ENCODE measurements around the gene ACBD4. TPM values are rescaled to one million over a fixed set of nuclear protein-coding genes. Genes with fewer than 3 reads are reported as not detected.

ACBD4 gene
- polyA plus RNA-seq, 1 donor from 2014 or later, result 3.1 TPM

DNA sequence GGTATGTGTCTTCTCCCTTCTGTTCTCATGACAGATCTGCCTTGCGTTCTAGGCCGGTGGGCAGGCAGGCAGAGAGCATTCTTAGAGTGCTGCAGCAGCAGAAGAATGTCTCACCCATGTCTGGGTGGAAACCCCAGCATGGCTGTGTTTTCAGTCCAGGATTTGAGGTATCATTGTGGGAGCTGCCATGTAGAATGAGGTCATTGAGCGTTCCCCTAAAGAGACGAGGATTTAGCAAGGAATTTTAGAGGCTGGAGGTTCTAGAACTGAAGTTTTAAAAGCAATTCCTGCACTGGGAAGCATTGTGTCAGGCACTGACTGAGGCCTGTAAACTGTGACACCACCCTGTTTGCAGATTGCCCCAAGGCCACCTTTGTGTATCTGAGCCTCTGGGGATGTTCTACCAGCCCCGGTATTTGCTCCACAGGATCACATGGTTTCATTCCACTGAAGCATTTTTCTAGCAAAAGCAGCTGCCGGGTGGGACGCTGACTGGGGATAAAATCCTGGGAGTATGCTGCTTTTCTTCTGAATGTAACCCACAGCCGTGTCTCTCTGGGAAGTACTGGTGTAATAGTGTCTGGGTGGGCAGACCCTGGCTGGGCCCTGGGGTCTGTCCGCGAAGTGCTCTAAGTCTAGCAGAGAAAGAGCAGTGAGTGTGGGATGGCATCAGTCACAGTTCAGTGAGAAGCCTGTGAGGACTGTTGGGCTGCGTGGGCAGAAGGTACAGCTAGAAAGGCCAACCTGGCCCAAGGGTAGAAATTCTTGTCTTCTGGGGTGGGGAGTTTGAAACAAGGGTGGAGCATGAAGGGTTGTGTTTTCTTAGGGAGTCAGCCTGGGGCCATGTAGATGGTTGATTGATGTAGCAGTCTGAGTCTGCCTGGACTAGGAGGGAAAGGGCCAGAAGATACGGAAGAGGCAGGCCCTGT is 33.3 kb upstream of the ACBD4 start:
- peaks cover 6% of the 10 kb centered on the region for H3K36me3 ChIP-seq (ENCODE audit: insufficient read depth, low read length)
- H3K27ac ChIP-seq (ENCODE audit: low read length), result no peak overlapping the region
- no peak overlapping the region for H3K9ac ChIP-seq (ENCODE audit: low read length)
- H3K9me2 ChIP-seq (ENCODE audit: insufficient read depth, low read length), result no peaks in the 10 kb centered on the region
- no peak overlapping the region for H2AFZ ChIP-seq (ENCODE audit: low read depth, low read length)
- H3F3A ChIP-seq (ENCODE audit: insufficient read depth, low read length, poor library complexity, severe bottlenecking), result no peaks in the 10 kb centered on the region
- H3K27me3 ChIP-seq (ENCODE audit: insufficient read depth, low read depth, low read length), result no peaks in the 10 kb centered on the region
- no peak overlapping the region for H3K4me2 ChIP-seq (ENCODE audit: low read length)
- TF ChIP-seq RAD21 (conservative IDR thresholded peaks at IDR 0.05) (no peak), SMC3 (conservative IDR thresholded peaks at IDR 0.05; ENCODE audit: poor library complexity) (no peak), EZH2 (IDR thresholded peaks at IDR 0.05; ENCODE audit: borderline replicate concordance, insufficient read depth, low read length, poor library complexity, severe bottlenecking) (no peak), MXI1 (conservative IDR thresholded peaks at IDR 0.05; ENCODE audit: poor library complexity, severe bottlenecking) (no peak), POLR2AphosphoS5 (IDR thresholded peaks at IDR 0.05) (no peak), TAF1 (IDR thresholded peaks at IDR 0.05; ENCODE audit: low read depth) (no peak), EP300 (conservative IDR thresholded peaks at IDR 0.05; ENCODE audit: poor library complexity, severe bottlenecking) (no peak)
- TF ChIP-seq, protein P1, sequence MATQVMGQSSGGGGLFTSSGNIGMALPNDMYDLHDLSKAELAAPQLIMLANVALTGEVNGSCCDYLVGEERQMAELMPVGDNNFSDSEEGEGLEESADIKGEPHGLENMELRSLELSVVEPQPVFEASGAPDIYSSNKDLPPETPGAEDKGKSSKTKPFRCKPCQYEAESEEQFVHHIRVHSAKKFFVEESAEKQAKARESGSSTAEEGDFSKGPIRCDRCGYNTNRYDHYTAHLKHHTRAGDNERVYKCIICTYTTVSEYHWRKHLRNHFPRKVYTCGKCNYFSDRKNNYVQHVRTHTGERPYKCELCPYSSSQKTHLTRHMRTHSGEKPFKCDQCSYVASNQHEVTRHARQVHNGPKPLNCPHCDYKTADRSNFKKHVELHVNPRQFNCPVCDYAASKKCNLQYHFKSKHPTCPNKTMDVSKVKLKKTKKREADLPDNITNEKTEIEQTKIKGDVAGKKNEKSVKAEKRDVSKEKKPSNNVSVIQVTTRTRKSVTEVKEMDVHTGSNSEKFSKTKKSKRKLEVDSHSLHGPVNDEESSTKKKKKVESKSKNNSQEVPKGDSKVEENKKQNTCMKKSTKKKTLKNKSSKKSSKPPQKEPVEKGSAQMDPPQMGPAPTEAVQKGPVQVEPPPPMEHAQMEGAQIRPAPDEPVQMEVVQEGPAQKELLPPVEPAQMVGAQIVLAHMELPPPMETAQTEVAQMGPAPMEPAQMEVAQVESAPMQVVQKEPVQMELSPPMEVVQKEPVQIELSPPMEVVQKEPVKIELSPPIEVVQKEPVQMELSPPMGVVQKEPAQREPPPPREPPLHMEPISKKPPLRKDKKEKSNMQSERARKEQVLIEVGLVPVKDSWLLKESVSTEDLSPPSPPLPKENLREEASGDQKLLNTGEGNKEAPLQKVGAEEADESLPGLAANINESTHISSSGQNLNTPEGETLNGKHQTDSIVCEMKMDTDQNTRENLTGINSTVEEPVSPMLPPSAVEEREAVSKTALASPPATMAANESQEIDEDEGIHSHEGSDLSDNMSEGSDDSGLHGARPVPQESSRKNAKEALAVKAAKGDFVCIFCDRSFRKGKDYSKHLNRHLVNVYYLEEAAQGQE (IDR thresholded peaks at IDR 0.05; ENCODE audit: borderline replicate concordance), result no peak
- TF ChIP-seq, protein P2, sequence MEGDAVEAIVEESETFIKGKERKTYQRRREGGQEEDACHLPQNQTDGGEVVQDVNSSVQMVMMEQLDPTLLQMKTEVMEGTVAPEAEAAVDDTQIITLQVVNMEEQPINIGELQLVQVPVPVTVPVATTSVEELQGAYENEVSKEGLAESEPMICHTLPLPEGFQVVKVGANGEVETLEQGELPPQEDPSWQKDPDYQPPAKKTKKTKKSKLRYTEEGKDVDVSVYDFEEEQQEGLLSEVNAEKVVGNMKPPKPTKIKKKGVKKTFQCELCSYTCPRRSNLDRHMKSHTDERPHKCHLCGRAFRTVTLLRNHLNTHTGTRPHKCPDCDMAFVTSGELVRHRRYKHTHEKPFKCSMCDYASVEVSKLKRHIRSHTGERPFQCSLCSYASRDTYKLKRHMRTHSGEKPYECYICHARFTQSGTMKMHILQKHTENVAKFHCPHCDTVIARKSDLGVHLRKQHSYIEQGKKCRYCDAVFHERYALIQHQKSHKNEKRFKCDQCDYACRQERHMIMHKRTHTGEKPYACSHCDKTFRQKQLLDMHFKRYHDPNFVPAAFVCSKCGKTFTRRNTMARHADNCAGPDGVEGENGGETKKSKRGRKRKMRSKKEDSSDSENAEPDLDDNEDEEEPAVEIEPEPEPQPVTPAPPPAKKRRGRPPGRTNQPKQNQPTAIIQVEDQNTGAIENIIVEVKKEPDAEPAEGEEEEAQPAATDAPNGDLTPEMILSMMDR (IDR thresholded peaks at IDR 0.05; ENCODE audit: poor library complexity, severe bottlenecking), result no peak
- no peak overlapping the region for H3K4me3 ChIP-seq (ENCODE audit: low read length)
- no peaks in the 10 kb centered on the region for H3K79me2 ChIP-seq (replicated peaks; ENCODE audit: insufficient read depth, low read length)
- no peaks in the 10 kb centered on the region for H4K20me1 ChIP-seq (ENCODE audit: insufficient read depth)
- H3K9me3 ChIP-seq (ENCODE audit: low read length), result no peaks in the 10 kb centered on the region

DNA sequence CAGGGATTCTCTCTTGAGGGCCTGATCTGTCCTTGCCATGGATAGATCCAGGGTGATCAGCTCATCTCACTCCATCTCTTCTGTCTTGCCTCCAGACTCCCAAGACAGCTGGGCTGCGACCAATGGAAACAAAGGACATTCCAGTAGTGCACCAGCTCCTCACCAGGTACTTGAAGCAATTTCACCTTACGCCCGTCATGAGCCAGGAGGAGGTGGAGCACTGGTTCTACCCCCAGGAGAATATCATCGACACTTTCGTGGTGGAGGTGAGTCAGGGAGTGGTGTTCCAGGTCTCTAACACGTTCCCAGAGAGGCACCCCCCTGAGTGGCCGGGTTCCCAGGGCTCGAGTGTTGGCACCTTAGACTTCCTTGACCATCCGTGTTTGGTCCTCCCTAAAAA is 32.6 kb upstream of the ACBD4 start:
- Histone ChIP-seq H3K36me3 (ENCODE audit: insufficient read depth, low read length) (peaks cover 6% of the 10 kb centered on the region), H3K27me3 (ENCODE audit: insufficient read depth, low read depth, low read length) (no peaks in the 10 kb centered on the region), H3K27ac (ENCODE audit: low read length) (no peak overlapping the region), H3K9me2 (ENCODE audit: insufficient read depth, low read length) (no peaks in the 10 kb centered on the region), H4K20me1 (ENCODE audit: insufficient read depth) (no peaks in the 10 kb centered on the region), H3K4me3 (ENCODE audit: low read length) (no peak overlapping the region), H3F3A (ENCODE audit: insufficient read depth, low read length, poor library complexity, severe bottlenecking) (no peaks in the 10 kb centered on the region), H2AFZ (ENCODE audit: low read depth, low read length) (no peak overlapping the region), H3K4me2 (ENCODE audit: low read length) (no peak overlapping the region), H3K9ac (ENCODE audit: low read length) (no peak overlapping the region), H3K79me2 (replicated peaks; ENCODE audit: insufficient read depth, low read length) (no peaks in the 10 kb centered on the region), H3K9me3 (ENCODE audit: low read length) (no peaks in the 10 kb centered on the region)
- TF ChIP-seq EZH2 (IDR thresholded peaks at IDR 0.05; ENCODE audit: borderline replicate concordance, insufficient read depth, low read length, poor library complexity, severe bottlenecking) (no peak), SMC3 (conservative IDR thresholded peaks at IDR 0.05; ENCODE audit: poor library complexity) (no peak)

Data from neural cell (in vitro differentiated cells).